Osteocyte (in vitro differentiated cells): ENCODE results near the gene WDR6. TPM values are rescaled to one million over a fixed set of nuclear protein-coding genes. Genes with fewer than 3 reads are reported as not detected.

Source experiments
- DNase-seq: peaks from one replicate; pipeline ENCODE4 v3.0.0; 2021; ENCODE audit warnings: mixed read lengths; ENCODE audit not compliant: unreplicated experiment; ENCODE audit errors: extremely low spot score
- H3K27ac Mint-ChIP-seq: one replicate; pipeline ENCODE4 v1.8.0; 2021; ENCODE audit warnings: mild to moderate bottlenecking, mixed read lengths; ENCODE audit not compliant: unreplicated experiment
- H3K27me3 Mint-ChIP-seq: one replicate; pipeline ENCODE4 v1.8.0; 2021; ENCODE audit warnings: mixed read lengths; ENCODE audit not compliant: unreplicated experiment
- H3K36me3 Mint-ChIP-seq: one replicate; pipeline ENCODE4 v1.8.0; 2021; ENCODE audit warnings: mixed read lengths; ENCODE audit not compliant: unreplicated experiment
- H3K4me1 Mint-ChIP-seq: one replicate; pipeline ENCODE4 v1.8.0; 2021; ENCODE audit warnings: mixed read lengths; ENCODE audit not compliant: unreplicated experiment
- H3K4me3 Mint-ChIP-seq: one replicate; pipeline ENCODE4 v1.8.0; 2021; ENCODE audit warnings: mild to moderate bottlenecking, moderate library complexity, mixed read lengths; ENCODE audit not compliant: unreplicated experiment
- H3K9me3 Mint-ChIP-seq: one replicate; pipeline ENCODE4 v1.8.0; 2021; ENCODE audit warnings: mixed read lengths; ENCODE audit not compliant: unreplicated experiment
- CTCF ChIP-seq: fragments of 200-600 bp; sonication (generic); IDR thresholded peaks from 2 replicates; pipeline ENCODE4 v1.5.0; 2021; ENCODE audit warnings: antibody characterized with exemption, mild to moderate bottlenecking, moderate library complexity
- total RNA-seq: library from RNA; stranded (reverse); gene quantifications from 2 replicates; pipeline ENCODE4 v1.2.1, GENCODE V29; 2021

WDR6 gene
- total RNA-seq, 1 donor from 2014 or later, result 236 TPM

DNA sequence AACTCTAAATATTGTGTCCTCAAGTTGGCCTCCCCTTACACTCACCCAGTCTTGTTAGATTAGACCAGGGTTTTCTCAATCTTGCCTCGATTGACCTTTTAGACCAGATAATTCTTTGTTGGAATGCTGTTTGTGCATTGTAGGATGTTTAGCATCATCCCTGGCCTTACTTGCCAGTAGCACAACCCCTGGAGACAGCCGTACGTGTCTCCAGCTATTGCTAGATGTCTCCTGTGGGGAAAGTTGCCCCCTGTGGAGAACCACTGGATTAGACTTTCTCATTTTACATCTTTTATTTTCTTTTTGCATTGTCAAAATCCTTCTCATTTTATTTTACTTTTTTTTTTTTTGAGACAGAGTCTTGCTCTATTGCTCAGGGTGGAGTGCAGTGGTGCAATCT lies 2.2 kb downstream of the WDR6 start:
- H3K4me3 Mint-ChIP-seq, result peak overlapping the region; percentile 60
- TF ChIP-seq CTCF, result no peak
- peaks cover 3% of the 10 kb centered on the region for H3K36me3 Mint-ChIP-seq
- H3K27me3 Mint-ChIP-seq, result no peaks in the 10 kb centered on the region
- no peaks in the 10 kb centered on the region for H3K9me3 Mint-ChIP-seq
- DNase-seq, result no peak
- H3K4me1 Mint-ChIP-seq, result peaks cover 31% of the 10 kb centered on the region
- peak overlapping the region; percentile 72 for H3K27ac Mint-ChIP-seq

DNA sequence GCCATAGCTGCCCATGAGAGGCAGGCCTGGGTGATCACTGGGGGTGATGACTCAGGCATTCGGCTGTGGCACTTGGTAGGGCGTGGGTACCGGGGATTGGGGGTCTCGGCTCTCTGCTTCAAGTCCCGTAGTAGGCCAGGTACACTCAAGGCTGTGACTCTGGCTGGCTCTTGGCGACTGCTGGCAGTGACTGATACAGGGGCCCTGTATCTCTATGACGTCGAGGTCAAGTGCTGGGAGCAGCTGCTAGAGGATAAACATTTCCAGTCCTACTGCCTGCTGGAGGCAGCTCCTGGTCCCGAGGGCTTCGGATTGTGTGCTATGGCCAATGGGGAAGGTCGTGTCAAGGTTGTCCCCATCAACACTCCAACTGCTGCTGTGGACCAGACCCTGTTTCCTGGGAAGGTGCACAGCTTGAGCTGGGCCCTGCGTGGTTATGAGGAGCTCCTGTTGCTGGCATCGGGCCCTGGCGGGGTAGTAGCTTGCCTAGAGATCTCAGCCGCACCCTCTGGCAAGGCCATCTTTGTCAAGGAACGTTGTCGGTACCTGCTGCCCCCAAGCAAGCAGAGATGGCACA lies 5.3 kb downstream of the WDR6 start:
- DNase-seq, result no peak
- H3K27ac Mint-ChIP-seq, result no peak overlapping the region
- H3K36me3 Mint-ChIP-seq, result peaks cover 18% of the 10 kb centered on the region
- H3K4me3 Mint-ChIP-seq, result no peak overlapping the region
- H3K27me3 Mint-ChIP-seq, result no peaks in the 10 kb centered on the region
- H3K4me1 Mint-ChIP-seq, result peaks cover 32% of the 10 kb centered on the region
- H3K9me3 Mint-ChIP-seq, result no peaks in the 10 kb centered on the region
- no peak for TF ChIP-seq CTCF

- no peak overlapping the region for H3K4me3 Mint-ChIP-seq
- no peak for TF ChIP-seq CTCF
- H3K36me3 Mint-ChIP-seq, result peaks cover 18% of the 10 kb centered on the region
- H3K9me3 Mint-ChIP-seq, result no peaks in the 10 kb centered on the region
- H3K27ac Mint-ChIP-seq, result no peak overlapping the region
- no peaks in the 10 kb centered on the region for H3K27me3 Mint-ChIP-seq
- no peak for DNase-seq
- peaks cover 31% of the 10 kb centered on the region for H3K4me1 Mint-ChIP-seq
These were observed 6.0 kb downstream of the WDR6 start for GRCh38 chr3:49013113-49013737.

GRCh38 chr3:49013738-49014660 lies 6.8 kb downstream of the WDR6 start:
- Mint-ChIP-seq H3K4me3 (no peak overlapping the region), H3K4me1 (peaks cover 27% of the 10 kb centered on the region), H3K27me3 (no peaks in the 10 kb centered on the region), H3K27ac (no peak overlapping the region), H3K36me3 (peaks cover 18% of the 10 kb centered on the region), H3K9me3 (no peaks in the 10 kb centered on the region)
- peak; percentile 53 for TF ChIP-seq CTCF
- DNase-seq, result no peak

DNA sequence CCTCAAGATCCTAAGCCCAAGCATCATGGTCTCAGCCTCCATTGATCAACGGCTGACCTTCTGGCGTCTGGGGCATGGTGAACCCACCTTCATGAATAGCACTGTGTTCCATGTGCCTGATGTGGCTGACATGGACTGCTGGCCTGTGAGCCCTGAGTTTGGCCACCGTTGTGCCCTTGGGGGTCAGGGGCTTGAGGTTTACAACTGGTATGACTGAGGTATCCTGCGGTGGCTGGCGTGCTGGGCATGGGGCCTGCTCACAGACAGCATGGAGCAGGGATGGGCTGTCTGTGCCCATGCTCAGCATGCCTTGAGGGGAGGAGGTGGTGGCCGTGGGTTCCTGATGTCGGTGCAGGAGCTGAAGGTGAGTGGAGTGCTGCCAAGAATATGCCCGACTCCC lies 7.9 kb downstream of the WDR6 start:
- DNase-seq, result no peak

More for the DNA sequence above, 7.9 kb downstream of the WDR6 start:
- Mint-ChIP-seq H3K4me3 (no peak overlapping the region), H3K4me1 (peaks cover 26% of the 10 kb centered on the region), H3K27me3 (no peaks in the 10 kb centered on the region), H3K36me3 (peaks cover 18% of the 10 kb centered on the region), H3K9me3 (no peaks in the 10 kb centered on the region), H3K27ac (no peak overlapping the region)
- TF ChIP-seq CTCF, result no peak
